8988T (cell line): ENCODE data around the gene UBE2O.

Experiments
- DNase-seq: peaks from one replicate; pipeline ENCODE4 v3.0.0; 2011

UBE2O gene

GRCh38 chr17:76385892-76386786, 66.8 kb downstream of the UBE2O start:
- peak; percentile 87 for DNase-seq

DNA sequence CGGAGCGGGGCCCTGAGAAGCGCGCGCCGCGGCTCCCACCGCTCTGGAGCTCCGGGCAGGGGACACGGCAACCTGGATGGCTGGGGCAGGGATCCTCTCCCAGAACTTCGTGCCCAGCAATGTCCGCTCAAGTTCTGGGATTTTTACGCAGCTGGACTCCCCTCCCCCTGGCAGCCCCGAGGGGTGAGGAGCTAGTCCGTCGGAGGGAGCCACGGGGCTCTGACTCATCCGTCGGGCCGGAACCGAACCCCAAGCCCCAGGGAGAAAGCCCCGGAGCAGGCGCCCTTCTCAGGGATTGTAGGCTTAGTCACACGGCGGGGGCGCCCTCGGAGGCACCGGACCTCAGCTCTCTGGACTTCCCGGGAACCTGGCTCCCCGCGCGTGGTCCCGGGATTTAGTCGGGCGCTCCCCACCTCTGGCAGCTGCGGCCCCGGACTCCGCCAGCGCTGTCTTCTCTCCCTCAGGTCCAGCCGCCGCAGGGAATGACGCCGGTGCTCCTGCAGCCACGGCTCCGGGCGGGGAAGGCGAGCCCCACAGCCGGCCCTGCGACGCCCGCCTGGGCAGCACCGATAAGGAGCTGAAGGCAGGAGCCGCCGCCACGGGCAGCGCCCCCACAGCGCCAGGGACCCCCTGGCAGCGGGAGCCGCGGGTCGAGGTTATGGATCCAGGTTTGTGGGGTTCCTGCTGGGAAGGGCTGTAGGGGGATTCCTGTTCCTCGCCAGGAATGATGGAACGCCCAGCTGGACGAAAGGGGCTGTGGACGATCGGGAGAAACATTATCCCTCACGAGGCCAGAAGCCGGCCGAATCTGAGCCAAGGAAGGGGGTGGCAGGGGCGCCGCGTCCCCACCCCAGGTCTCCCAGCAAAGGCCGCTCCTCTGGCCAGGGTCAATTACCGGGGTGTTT, 67.7 kb downstream of the UBE2O start:
- DNase-seq = no peak

DNA sequence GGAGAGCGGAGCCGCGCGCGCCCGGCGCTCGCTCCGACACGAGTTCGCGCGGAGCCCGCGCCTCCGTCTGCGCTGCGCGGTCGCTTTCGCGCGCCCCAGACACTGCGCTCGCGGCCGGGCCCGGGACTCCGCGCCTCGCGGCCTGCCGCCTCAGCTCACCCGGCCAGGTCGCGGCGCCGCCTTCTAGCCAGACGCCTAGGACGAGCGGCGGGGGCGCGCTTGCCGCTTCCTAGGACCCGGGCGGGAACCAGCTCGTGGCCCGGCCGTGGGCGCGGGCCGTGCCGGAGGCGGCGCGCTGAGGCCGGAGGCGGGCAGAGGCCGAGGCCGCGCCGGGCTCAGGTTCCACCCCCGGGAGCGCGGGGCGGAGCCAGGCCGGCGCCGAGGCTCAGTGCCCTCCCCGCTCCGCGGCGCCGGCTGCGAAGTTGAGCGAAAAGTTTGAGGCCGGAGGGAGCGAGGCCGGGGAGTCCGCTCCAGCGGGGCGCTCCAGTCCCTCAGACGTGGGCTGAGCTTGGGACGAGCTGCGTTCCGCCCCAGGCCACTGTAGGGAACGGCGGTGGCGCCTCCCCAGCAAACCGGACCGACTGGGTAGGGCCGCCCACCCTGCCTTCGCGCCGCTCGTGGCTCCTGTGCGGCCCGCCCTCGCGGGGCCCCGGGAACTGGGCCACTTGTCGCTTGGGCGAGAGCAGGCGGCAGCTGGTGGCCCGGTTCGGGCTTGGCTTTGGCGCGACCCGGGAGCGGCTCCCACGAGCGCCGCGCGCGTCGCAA, 68.5 kb downstream of the UBE2O start, which contains the start of gene SPHK1:
TSS of gene SPHK1 (plus strand) at position 388 of the 765 bp plus-strand sequence. CDS start 1,036 bp downstream, outside the sequence.
- peak; percentile 88 for DNase-seq

DNA sequence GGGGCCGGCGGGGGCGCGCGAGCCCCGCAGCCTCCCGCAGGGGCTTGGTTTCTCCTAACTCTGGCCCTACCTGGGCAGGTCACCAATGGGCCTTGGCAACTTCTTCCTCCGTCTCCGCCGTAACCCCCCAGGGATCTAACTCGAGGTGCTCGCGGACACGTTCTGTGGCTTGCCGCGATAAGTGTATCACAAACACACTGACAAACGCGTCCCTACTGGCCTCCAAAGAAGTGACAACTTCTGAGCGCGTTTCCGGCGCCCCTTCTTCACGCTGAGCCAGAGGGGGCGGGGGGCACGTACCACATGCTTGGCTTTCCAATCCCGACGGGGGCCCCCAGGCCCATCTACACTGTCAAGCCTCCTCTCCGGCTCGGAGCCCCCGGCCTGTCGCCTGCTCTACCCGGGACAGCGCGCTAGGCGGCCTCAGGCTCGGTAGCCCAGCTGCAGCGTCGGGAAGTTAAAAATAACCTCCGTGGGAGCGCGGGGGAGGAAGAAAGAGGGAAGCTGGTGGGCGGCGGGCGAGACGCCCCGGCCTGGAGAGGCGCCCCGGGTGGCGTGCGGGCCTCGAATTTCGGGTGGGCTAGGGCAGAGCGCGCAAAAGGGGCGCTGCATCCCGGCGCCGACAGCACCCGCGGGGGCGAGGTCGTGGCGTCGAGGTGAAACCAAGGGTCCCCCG, 69.3 kb downstream of the UBE2O start:
- peak; percentile 57 for DNase-seq

DNA sequence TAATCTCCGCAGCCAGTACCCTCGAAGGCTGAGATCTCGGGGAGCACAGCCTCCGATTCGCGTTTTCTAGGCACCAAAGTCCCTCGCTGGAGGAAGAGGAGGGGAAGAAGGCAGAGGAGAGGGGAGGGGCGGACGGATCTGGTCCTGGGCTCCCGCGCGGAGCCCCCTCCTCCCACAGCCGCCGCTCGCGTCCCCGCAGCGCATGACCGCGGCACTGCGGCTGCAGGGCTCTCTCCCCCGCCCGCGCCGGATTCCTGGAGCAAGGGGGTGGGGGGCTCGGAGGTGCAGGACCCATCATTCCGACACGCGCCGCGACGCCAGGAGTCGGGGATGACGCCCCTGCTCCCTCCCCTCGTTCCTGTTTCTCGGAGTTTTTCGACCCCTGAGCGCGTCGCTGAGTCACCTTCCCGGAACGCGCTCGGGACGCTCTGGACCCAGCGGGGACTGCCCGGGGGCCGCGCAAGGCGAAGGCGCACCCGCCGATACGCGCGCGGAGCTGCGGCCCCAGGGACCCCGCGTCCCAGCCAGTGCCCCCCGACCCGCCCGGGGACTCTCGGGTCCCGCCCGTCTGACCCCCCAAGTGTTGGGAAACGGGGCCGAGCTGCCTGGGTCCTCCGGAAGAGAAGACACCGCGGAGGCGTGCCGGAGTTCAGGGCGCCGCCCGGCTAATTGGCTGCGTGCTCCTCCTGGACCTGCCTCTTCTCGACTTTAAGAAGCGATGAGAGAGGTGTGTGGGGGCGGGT, 70.0 kb downstream of the UBE2O start:
- DNase-seq = peak; percentile 81

- no peak for DNase-seq
These were observed 70.6 kb downstream of the UBE2O start for GRCh38 chr17:76382351-76382802.

GRCh38 chr17:76381633-76382350, 71.2 kb downstream of the UBE2O start:
- DNase-seq = no peak

- no peak for DNase-seq
These were observed 73.1 kb downstream of the UBE2O start for GRCh38 chr17:76379646-76380376.

DNA sequence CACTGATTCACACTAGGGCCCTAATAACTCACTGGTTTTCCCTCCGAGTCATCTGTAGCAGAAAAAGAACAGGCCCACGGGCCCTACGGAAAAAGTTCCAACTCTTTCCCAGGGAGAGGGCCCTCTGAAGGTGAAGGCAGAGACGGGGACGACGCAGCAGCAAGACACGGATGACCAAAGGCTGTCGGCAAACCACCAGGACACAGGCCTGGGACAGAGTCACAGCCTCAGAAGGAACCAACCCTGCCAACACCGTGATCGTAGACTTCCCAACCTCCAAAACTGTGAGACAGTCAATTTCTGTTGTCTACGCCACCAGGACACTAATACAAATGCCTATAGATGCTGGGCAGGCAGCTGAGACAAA, 73.7 kb downstream of the UBE2O start:
- no peak for DNase-seq

DNA sequence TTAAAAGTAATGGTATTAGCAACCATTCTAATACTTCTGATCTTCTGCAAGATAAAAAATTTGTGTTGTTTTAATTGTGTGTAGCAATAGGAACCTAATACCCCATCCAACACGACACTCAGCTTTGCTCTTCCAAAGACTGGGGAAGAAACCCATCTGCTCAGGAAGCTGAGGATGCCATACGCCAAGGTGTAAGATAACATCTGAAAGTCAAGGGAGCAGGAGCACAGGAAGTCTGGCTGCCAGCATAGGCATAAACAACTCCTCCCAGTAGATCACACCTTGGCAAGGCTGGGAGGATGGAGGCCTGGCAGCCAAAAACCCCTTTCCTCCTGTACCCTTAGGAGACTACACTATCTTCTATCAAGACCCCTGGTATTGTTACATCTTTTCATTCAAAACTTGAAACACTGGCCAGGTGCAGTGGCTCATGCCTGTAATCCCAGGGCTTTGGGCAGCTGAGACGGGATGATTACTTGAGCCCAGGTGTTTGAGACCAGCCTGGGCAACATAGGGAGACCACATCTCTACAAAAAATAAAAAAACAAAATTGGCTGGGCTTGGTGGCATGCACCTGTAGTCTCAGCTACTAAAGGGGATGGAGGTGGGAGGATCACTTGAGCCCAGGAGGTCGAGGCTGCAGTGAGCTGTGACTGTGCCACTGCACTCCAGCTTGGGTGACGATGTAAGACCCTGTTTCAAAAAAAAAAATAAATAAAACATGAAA, 74.2 kb downstream of the UBE2O start:
- DNase-seq = no peak

GRCh38 chr17:76376318-76377133, 76.4 kb downstream of the UBE2O start:
- DNase-seq = no peak

DNA sequence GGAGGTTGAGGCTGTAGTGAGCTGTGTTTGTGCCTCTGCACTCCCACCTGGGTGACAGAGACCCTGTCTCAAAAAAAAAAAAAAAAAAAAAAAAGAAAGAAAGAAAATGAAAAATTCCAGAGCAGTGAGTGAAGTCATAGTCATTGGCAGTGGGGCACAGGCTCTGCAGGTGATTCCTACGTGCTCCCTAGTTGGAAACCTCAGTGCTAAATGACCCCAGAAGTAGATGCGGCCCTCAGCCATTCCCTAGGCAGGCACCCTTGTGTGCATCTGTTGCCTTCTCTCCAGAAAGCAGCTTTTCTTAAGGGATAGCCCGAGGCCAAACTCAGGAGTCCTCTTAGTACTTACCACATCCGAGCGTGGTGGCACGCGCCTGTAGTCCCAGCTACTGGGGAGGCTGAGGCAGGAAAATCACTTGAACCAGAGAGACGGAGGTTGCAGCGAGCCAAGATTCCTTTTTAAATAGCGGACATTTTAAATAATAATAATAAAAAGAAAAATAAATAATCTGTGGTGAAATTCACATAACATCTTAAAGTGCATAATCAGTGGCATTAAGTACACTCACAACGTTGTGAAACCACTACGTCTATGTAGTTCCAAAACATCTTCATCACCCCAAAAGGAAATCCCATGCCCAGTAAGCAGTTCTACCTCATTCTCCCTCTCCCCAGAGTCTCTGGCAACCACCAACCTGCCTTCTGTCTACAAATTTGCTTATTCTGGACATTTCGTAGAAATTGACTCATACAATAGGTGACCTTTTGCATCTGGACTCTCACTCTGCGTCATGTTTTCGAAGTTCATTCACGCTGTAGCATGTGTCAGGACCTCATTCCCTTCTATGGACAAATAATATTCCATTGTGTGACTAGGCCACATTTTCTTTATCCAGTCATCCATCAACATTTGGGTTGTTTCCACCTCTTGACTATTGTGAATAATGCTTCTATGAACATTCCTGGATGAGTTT, 81.0 kb downstream of the UBE2O start:
- DNase-seq = no peak

- peak; percentile 70 for DNase-seq
These were observed 82.5 kb downstream of the UBE2O start for GRCh38 chr17:76370261-76370993.

GRCh38 chr17:76369804-76370203, 83.1 kb downstream of the UBE2O start:
- DNase-seq = no peak

GRCh38 chr17:76369379-76369778, 83.6 kb downstream of the UBE2O start:
- DNase-seq = no peak

- no peak for DNase-seq
These were observed 84.4 kb downstream of the UBE2O start for GRCh38 chr17:76368545-76368944.
